Dedifferentiated amniotic fluid mesenchymal stem cell (primary cell): ENCODE data around the gene MARVELD2.
"Not testable (repeated sequence)": the region's sequence is repeated elsewhere in the genome, so short reads cannot be mapped to it uniquely, and the experiment has no call there.

Source experiments
- DNase-seq: peaks from one replicate; pipeline ENCODE4 v3.0.0-alpha.2; 2016; ENCODE audit errors: extremely low spot score

The MARVELD2 gene

GRCh38 chr5:69450116-69450515, 35.2 kb downstream of the MARVELD2 start:
- DNase-seq = peak; percentile 53

- DNase-seq = not testable (repeated sequence)
Observed at GRCh38 chr5:69450527-69450926, 35.6 kb downstream of the MARVELD2 start.

DNA sequence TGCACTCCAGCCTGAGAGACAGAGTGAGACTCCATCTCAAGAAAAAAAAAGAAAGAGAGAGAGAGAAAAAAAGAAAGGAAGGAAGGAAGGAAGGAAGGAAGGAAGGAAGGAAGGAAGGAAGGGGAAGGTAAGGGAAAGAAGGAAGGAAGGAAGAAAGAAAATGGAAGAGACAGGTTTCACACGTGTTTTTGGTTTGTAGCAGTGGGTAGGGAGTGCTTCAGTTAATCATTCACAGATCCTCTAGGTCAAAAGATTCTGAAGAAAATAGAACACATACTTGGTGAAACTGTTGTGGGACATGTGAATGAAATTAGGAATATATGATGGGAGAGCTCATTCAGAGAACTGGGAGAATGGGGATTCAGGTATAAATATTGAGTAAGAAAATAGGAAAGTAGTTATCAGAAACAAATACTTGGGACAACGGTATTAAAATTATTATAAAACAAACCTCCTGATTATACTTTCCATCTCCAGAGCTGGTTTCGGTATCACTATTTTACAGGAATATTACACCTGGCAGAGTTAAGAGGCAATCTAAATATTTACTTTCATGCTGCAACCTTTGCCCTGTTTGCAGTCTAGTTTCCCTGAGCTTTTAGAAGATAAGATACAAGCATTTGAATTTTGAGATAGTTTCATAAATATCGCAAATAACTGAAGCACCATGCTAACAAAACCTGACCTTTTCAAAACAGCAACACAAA, 37.2 kb downstream of the MARVELD2 start:
- DNase-seq = no peak

DNA sequence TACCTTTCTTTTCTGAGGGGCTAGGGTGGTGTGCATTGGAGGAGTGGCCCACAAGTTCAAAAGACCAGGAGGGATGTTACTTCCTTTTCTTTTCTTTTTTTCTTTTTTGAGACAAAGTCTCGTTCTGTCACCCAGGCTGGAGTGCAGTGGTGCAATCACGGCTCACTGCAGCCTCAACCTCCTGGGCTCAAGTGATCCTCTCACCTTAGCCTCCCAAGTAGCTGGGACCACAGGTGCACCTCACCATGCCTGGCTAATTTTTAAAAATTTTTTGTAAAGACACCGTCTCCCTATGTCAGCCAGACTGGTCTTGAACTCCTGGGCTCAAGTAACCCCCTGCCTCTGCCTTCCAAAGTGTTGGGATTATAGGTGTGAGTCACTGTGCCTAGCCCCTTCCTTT, 38.6 kb downstream of the MARVELD2 start:
- DNase-seq = not testable (repeated sequence)

GRCh38 chr5:69454460-69455249, 39.7 kb downstream of the MARVELD2 start:
- no peak for DNase-seq

- not testable (repeated sequence) for DNase-seq
Observed at GRCh38 chr5:69455428-69455988, 40.6 kb downstream of the MARVELD2 start.

- DNase-seq = no peak
Observed at GRCh38 chr5:69462170-69462569, 47.3 kb downstream of the MARVELD2 start.

DNA sequence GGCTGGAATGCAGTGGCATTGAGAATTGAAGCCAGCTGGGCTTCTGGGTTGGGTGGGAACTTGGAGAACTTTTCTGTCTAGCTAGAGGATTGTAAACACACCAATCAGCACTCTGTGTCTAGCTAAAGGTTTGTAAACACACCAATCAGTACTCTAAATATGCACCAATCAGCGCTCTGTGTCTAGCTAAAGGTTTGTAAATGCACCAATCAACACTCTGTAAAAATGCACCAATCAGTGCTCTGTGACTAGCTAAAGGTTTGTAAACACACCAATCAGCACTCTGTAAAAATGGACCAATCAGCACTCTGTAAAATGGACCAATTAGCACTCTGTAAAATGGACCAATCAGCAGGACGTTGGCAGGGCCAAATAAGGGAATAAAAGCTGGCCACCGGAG, 51.5 kb downstream of the MARVELD2 start:
- not testable (repeated sequence) for DNase-seq

GRCh38 chr5:69467442-69468225, 52.7 kb downstream of the MARVELD2 start:
- DNase-seq = no peak

GRCh38 chr5:69468631-69469030, 53.7 kb downstream of the MARVELD2 start:
- DNase-seq = no peak

- not testable (repeated sequence) for DNase-seq
Observed at GRCh38 chr5:69471516-69471915, 56.6 kb downstream of the MARVELD2 start.

DNA sequence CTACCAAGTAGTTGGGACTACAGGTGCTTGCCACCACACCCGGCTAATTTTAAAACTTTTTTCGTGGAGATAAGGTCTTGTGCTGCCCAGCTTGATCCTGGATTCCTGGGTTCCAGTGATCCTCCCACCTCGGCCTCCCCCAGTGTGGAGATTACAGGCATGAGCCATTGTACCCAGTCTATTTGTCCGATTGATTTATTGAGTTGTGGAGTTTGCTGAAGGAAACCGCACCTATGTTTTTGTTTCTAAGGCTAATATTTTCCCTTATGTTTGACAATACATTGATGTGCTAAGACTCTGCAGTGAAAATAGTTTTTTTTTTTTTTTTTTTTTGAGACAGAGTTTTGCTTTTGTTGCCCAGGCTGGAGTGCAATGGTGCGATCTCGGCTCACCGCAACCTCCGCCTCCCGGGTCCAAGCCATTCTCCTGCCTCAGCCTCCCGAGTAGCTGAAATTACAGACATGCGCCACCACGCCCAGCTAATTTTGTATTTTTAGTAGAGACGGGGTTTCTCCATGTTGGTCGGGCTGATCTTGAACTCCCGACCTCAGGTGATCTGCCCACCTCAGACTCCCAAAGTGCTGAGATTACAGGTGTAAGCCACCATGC, 57.7 kb downstream of the MARVELD2 start:
- not testable (repeated sequence) for DNase-seq

- DNase-seq = no peak
Observed at GRCh38 chr5:69477170-69477569, 62.3 kb downstream of the MARVELD2 start.

- DNase-seq = not testable (repeated sequence)
Observed at GRCh38 chr5:69478296-69478695, 63.4 kb downstream of the MARVELD2 start.

DNA sequence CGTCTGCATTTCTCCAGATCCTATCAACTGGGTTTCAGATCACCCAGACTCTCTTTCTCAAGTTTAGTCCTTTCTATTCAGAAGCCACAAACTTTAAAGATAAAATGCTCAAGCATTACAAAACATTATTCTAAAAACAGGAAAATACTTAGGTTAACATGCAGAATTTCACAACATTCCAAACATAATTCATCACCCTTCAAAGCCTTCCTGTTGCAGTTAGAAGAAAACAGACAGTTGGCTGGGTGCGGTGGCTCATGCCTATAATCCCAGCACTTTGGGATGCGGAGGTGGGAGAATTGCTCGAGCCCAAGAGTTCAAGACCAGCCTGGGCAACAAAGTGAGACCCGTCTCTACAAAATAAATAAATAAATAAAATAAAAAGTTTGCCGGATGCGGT, 70.0 kb downstream of the MARVELD2 start:
- no peak for DNase-seq

- DNase-seq = no peak
Observed at GRCh38 chr5:69485471-69485870, 70.6 kb downstream of the MARVELD2 start.

DNA sequence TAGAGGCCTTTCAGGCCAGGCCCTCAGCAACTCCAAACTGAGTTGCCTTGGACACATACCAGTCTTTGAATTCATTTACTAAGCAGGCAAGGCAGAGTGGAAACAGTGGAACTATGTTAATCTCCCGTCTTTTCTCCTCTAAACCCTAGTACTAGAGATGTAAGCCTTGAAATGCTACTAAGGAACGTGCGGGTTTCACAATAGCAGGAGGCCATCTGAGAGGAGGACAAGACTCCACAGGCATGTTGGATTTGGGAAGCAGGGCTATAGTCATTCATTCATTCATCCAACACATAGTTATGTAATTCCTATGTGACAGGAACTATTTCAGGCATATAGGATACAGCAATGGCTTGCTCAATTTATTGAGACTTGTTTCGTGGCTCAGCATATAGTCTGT, 74.3 kb downstream of the MARVELD2 start:
- no peak for DNase-seq

DNA sequence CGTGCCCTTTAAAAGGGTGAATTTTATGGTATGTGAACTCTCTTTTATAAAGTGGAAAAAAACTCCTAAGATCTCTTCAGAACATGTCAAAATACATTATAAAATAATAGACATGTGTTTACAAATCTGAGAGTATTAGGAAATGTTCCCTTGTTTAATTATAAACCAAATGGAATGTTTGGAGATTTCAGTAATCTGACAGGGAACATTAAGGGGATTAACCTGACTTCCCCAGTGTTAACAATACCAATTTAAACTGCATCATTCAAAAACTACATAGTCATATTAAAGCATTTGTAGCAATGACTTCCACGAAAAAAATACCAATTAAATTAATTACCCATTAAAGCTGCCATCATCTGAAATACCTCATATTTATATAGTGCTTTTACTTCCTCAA, 76.1 kb downstream of the MARVELD2 start:
- DNase-seq = no peak

DNA sequence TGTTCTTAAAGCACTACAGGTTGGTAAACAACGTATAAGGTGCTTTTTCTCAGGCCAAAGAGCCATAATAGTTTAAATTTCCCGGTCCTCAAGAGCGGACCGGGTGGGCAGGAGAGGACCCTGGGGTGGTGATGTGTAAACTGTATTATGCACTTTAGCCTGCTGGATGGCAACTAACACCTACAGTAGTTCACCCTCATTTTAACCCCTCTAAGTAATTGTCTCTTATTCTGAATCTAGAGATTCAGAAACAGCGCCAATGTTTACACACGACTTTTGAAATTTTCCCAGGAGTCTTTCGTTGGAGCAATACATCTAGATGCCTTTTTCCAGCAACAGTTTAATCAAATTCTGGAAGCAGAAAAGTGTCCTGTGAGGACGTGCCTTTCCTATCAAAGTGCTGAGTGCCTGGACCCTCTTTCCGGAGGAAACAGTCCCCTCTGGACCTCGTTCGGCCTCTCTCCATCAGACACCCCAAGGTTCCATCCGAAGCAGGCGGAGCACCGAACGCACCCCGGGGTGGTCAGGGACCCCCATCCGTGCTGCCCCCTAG, 77.0 kb downstream of the MARVELD2 start:
- DNase-seq = no peak

DNA sequence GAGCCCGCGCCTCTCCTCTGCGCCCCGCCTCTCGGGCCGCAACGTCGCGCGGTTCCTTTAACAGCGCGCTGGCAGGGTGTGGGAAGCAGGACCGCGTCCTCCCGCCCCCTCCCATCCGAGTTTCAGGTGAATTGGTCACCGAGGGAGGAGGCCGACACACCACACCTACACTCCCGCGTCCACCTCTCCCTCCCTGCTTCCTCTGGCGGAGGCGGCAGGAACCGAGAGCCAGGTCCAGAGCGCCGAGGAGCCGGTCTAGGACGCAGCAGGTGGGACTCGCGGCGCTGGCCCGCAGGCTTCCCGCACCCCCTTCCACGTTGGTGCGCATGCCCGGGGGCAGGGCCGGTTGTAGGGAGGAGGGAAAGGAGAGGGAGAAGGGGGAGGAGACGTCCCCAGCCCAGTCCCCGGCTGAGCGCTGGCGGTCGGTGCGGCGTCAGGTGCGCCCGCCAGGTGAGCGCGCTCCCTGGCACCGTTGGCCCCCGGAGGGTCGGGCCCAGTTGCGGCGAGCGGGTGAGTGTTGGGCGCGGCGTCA, 77.5 kb downstream of the MARVELD2 start, which contains the start of gene OCLN:
TSS of gene OCLN (plus strand) at position 400 of the 532 bp plus-strand sequence. CDS start 11,455 bp downstream, outside the sequence.
- no peak for DNase-seq

DNA sequence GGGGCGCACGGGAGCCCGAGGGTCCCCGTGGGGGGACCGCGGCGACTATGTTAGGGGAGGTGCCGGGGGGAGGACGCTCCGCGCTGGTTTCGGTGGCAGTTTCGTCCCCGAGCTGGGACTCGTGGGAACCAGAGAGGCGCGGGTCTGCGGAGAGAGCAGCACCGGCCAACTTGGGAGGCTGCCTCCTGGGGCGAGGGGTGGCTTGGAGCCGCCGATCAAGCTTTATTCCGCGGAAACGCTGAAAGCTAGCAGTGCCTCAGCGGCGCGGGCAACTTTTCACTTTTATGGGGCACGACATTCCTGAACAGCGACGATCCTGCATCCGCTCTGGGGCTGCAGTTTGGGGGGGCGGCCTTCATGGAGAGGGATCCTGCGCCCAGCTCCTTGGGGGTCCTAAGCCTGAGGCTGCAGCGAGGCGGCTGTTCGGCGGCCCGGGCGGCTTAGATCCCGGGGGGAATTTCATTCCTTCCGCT, 78.0 kb downstream of the MARVELD2 start:
- no peak for DNase-seq
